Measurements from ENCODE around the gene LHFPL2. TPM values are rescaled to one million over a fixed set of nuclear protein-coding genes. Genes with fewer than 3 reads are reported as not detected.

LHFPL2 gene
- polyA plus RNA-seq, 3 donors = 3.7 to 11.6 (median 7.3) TPM

GRCh38 chr5:78495800-78496199 lies 152.8 kb downstream of the LHFPL2 start:
- Histone ChIP-seq H3K4me3 (replicated peaks in 1 of 3; ENCODE audit: low read depth in 2 of 3, low read length in 3 of 3) (no peak overlapping the region), H2AFZ (ENCODE audit: insufficient read depth, low read depth, low read length, poor library complexity, severe bottlenecking) (no peak overlapping the region), H3K27ac (ENCODE audit: low read depth in 1 of 2, low read length in 2 of 2) (no peak overlapping the region), H3K4me2 (replicated peaks; ENCODE audit: extremely low read depth, low read length, poor library complexity, severe bottlenecking) (no peak overlapping the region), H4K20me1 (ENCODE audit: insufficient read depth, low read length) (peaks cover 36% of the 10 kb centered on the region), H3K9me3 (replicated peaks in 1 of 2; ENCODE audit: control insufficient read depth in 1 of 2, insufficient read depth in 1 of 2, low read length in 2 of 2) (no peaks in the 10 kb centered on the region), H3K79me2 (ENCODE audit: insufficient read depth, low read length) (peaks cover 43% of the 10 kb centered on the region), H3K27me3 (ENCODE audit: control insufficient read depth in 2 of 2, insufficient read depth in 2 of 2, low read length in 2 of 2) (no peaks in the 10 kb centered on the region), H3K9ac (ENCODE audit: insufficient read depth, low read length, poor library complexity, severe bottlenecking) (no peak overlapping the region), H3K36me3 (replicated peaks in 1 of 2; ENCODE audit: control insufficient read depth in 1 of 2, insufficient read depth in 2 of 2, low read length in 2 of 2) (peaks cover 0 to 13% of the 10 kb centered on the region in 2 donors), H3K4me1 (ENCODE audit: control insufficient read depth in 1 of 2, insufficient read depth in 2 of 2, low read length in 2 of 2) (peaks cover 18 to 23% of the 10 kb centered on the region in 2 donors)
- Mint-ChIP-seq H3K9me3 (peaks cover 0 to 2% (median 0%) of the 10 kb centered on the region in 7 donors), H3K36me3 (peaks cover 45 to 63% of the 10 kb centered on the region in 2 donors), H3K27me3 (ENCODE audit: low read depth in 3 of 3) (peaks cover 0 to 2% (median 0%) of the 10 kb centered on the region in 3 donors), H3K4me3 (no peak overlapping the region), H3K27ac (peak overlapping the region in 2 of 7 donors; percentile 17 to 71), H3K4me1 (peaks cover 51% of the 10 kb centered on the region)
- no peak for TF ChIP-seq CTCF (IDR thresholded peaks at IDR 0.05)
- WGBS (ENCODE audit: insufficient coverage) = 10% methylated on average over 6 of the region's 6 CpGs
- DNase-seq = no peak
- intact Hi-C loops (cut with micrococcal nuclease) = loop anchor here in 1 of 2 donors (10.0 kb wide), 1 partner anchor 149 kb away; the partner anchor contains the start of gene LHFPL2

GRCh38 chr5:78492650-78493049 lies 155.9 kb downstream of the LHFPL2 start:
- Mint-ChIP-seq H3K36me3 (peaks cover 52 to 66% of the 10 kb centered on the region in 2 donors), H3K9me3 (peaks cover 0 to 2% (median 0%) of the 10 kb centered on the region in 7 donors), H3K27me3 (ENCODE audit: low read depth in 3 of 3) (peaks cover 0 to 2% (median 2%) of the 10 kb centered on the region in 3 donors), H3K4me3 (no peak overlapping the region), H3K4me1 (peaks cover 49% of the 10 kb centered on the region), H3K27ac (no peak overlapping the region)
- intact Hi-C loops (cut with micrococcal nuclease) = loop anchor here in 1 of 2 donors (10.0 kb wide), 1 partner anchor 152 kb away; the partner anchor contains the start of gene LHFPL2
- no peak overlapping the region for H3K27ac ChIP-seq (ENCODE audit: low read depth in 1 of 2, low read length in 2 of 2)
- H3K79me2 ChIP-seq (ENCODE audit: insufficient read depth, low read length) = peaks cover 20% of the 10 kb centered on the region
- WGBS (ENCODE audit: insufficient coverage) = 90% methylated on average over 5 of the region's 7 CpGs
- H3K4me2 ChIP-seq (replicated peaks; ENCODE audit: extremely low read depth, low read length, poor library complexity, severe bottlenecking) = no peak overlapping the region
- DNase-seq = no peak
- H3K9me3 ChIP-seq (replicated peaks in 1 of 2; ENCODE audit: control insufficient read depth in 1 of 2, insufficient read depth in 1 of 2, low read length in 2 of 2) = no peaks in the 10 kb centered on the region
- peaks cover 9 to 28% of the 10 kb centered on the region in 2 donors for H3K36me3 ChIP-seq (replicated peaks in 1 of 2; ENCODE audit: control insufficient read depth in 1 of 2, insufficient read depth in 2 of 2, low read length in 2 of 2)
- H3K27me3 ChIP-seq (ENCODE audit: control insufficient read depth in 2 of 2, insufficient read depth in 2 of 2, low read length in 2 of 2) = no peaks in the 10 kb centered on the region
- H4K20me1 ChIP-seq (ENCODE audit: insufficient read depth, low read length) = peaks cover 25% of the 10 kb centered on the region
- peaks cover 27 to 32% of the 10 kb centered on the region in 2 donors for H3K4me1 ChIP-seq (ENCODE audit: control insufficient read depth in 1 of 2, insufficient read depth in 2 of 2, low read length in 2 of 2)
- H3K9ac ChIP-seq (ENCODE audit: insufficient read depth, low read length, poor library complexity, severe bottlenecking) = no peak overlapping the region
- TF ChIP-seq CTCF (IDR thresholded peaks at IDR 0.05) = no peak
- H3K4me3 ChIP-seq (replicated peaks in 1 of 3; ENCODE audit: low read depth in 2 of 3, low read length in 3 of 3) = no peak overlapping the region
- no peak overlapping the region for H2AFZ ChIP-seq (ENCODE audit: insufficient read depth, low read depth, low read length, poor library complexity, severe bottlenecking)

All from CD14-positive monocyte (primary cell).